ENCODE measurements around the gene CACNA1A.
A peak's percentile ranks its signal among the peaks of the same experiment; 100 is the strongest.

CACNA1A gene

DNA sequence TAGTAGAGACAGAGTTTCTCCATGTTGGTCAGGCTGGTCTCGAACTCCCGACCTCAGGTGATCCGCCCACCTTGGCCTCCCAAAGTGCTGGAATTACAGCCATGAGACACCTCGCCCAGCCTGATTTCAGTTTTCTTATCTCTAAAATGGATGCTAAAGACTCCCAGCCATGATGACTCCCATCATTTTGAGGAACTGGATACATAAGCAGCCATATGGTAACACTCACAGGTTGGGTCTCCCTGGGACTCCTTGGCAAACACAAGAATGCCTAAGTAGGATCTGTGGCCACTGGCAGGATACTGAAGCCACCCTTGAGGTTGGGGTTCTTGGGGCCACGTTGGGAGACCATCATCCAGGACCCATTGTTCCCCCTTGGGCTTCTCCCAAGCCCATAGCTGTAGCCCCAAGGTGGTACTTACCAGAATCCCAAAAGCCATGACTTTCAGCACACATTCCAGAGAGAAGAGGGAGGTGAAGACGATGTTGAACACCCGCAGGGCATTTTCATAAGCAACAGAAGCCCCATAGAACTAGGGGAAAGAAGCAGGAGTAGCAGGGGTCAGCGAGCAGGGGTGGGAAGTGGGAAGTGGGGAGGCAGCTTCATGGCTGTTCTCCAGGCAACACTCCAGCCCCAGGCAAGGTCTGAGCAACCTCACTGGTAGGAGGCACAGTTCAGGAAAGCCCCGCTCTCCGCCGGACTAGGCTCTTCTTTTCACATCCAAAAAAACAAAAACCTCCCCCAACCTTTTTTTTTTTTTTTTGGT lies 253.5 kb downstream of the CACNA1A start:
- no peak for DNase-seq (ENCODE audit: low spot score)
- in situ Hi-C loops (cut with MboI; ENCODE audit: low pct_unique_long_range_greater_than_20kb, low sequenced_read_pairs, unreplicated experiment) = loop anchor here (10.0 kb wide), 1 partner anchor 48 kb away; no protein-coding TSS in a partner anchor
- TF ChIP-seq, protein P1, sequence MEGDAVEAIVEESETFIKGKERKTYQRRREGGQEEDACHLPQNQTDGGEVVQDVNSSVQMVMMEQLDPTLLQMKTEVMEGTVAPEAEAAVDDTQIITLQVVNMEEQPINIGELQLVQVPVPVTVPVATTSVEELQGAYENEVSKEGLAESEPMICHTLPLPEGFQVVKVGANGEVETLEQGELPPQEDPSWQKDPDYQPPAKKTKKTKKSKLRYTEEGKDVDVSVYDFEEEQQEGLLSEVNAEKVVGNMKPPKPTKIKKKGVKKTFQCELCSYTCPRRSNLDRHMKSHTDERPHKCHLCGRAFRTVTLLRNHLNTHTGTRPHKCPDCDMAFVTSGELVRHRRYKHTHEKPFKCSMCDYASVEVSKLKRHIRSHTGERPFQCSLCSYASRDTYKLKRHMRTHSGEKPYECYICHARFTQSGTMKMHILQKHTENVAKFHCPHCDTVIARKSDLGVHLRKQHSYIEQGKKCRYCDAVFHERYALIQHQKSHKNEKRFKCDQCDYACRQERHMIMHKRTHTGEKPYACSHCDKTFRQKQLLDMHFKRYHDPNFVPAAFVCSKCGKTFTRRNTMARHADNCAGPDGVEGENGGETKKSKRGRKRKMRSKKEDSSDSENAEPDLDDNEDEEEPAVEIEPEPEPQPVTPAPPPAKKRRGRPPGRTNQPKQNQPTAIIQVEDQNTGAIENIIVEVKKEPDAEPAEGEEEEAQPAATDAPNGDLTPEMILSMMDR (IDR thresholded peaks at IDR 0.05; ENCODE audit: extremely low read depth, insufficient read depth, missing control alignments) = no peak

DNA sequence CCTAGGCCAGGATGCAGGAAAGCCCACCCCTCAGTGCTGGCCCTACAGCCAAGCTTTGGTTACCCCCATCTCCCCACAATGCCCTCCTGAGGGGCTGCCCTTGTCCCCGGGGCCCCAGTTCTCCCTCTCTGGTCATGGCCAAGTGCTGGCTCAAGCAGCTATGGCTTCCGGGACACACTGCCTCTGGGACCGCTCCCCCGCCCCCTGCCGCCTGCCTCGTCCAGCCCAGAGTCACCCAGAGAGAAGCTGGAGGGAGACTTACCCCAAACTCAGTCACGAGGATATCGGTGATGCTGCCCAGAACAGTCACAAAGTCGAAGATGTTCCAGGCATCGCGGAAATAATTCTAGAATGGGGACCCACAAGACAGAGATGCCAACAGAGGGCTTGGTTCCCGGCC lies 261.4 kb downstream of the CACNA1A start:
- in situ Hi-C loops (cut with MboI; ENCODE audit: low pct_unique_long_range_greater_than_20kb, low sequenced_read_pairs, unreplicated experiment) = no loop called here
- DNase-seq (ENCODE audit: low spot score) = no peak
- TF ChIP-seq, protein P1 (IDR thresholded peaks at IDR 0.05; ENCODE audit: extremely low read depth, insufficient read depth, missing control alignments) = no peak

DNA sequence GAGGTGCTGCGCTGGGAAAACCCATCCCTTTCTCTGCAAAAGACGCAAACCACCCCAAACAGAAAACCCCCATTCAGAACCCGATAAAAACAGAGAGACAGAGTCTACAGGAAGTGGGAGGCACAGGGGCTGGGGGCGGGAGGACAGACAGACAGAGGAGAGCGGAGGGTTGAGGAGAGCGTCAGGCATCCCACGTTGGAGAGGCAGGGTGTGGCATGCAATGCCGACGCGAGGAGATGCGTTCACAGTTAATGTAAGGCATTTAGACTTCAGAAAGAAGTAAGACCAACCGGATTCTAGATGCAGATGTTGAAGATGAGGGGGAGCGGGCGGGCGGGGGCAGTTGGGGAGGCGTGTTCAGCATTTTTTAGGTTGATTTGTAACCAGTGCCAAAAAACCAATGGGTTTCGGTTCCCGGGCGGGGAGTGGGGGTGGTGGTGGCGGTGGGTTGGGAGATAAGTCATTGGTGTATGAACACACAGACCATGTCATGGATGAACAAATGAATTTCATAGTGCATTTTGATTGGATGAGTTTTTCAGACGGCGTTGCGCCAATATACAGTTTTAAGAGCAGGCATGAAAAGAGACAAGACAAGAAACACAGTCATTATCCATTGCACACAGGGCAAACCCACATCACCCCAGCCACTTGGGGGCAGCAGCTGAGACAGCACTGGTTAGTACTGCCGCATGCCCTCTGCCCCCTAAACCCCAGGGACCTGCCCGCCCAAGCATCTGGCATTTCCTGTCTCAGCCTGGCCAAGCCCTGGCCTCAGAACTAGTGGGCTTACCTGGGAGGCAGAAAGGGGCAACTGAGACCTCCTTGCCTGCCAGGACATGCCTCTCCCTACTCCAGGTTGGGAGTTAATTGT lies 264.8 kb downstream of the CACNA1A start:
- in situ Hi-C loops (cut with MboI; ENCODE audit: low pct_unique_long_range_greater_than_20kb, low sequenced_read_pairs, unreplicated experiment) = no loop called here
- TF ChIP-seq, protein P1 (IDR thresholded peaks at IDR 0.05; ENCODE audit: extremely low read depth, insufficient read depth, missing control alignments) = peak; percentile 36
- peak; percentile 42 for DNase-seq (ENCODE audit: low spot score)

DNA sequence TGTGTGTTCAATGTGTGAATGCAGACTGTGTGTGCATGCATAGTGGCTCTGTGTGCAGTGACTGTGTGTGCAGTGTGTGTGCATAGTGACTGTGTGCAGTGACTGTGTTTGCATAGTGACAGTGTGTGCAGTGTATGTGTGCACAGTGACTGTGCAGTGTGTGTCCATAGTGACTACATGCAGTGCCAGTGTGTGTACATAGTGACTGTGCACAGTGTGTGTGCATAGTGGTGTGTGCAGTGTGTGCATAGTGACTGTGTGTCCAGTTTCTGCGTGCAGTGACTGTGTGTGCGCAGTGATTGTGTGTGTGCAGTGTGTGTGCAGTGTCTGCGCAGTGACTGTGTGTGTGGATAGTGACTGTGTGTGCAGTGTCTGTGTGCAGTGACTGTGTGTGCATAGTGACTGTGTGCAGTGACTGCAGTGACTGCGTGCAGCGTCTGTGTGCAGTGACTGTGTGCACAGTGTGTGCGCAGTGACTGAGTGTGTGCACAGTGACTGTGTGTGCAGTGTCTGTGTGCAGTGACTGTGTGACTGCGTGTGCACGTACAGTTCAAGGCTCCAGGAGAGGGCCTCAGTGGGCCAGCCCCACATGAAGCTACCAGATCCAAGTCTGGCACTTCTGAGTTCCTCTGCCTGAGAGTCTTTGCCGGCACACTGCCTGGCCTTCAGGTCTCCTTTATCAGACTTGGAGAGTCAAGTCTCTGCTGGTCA lies 265.8 kb downstream of the CACNA1A start:
- in situ Hi-C loops (cut with MboI; ENCODE audit: low pct_unique_long_range_greater_than_20kb, low sequenced_read_pairs, unreplicated experiment) = no loop called here
- TF ChIP-seq, protein P1 (IDR thresholded peaks at IDR 0.05; ENCODE audit: extremely low read depth, insufficient read depth, missing control alignments) = peak; percentile 3
- DNase-seq (ENCODE audit: low spot score) = no peak

DNA sequence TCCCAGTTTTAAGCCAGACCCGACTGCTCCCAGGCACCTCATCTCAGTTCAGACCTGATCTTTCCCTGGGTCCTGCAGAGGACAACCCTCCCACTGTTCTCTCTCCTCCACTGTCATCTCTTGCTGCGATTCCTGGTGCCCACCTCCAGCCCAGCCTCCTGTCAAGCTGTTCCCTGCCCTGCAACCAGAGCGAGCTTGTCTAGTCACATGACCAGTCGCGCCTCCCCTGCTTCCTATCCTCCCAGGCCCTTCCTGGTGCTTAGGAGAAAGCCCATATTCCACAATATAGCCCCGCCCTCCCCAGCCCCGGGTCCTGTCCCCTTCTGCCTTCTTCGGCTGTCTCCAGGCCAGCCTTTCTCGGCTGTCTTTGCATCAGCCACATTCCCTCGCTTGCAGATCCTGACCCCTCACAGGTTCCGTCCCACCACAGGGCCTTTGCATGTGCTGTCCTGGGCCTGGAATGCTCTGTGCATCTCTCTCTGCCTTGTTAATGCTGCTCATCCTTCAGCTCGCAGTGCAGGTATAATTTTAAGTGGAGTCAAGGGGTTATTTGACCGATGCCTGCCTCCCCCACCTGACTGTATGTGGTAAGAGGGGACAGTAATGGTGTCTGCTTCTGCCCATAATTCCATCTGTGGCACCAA lies 267.3 kb downstream of the CACNA1A start:
- TF ChIP-seq, protein P1 (IDR thresholded peaks at IDR 0.05; ENCODE audit: extremely low read depth, insufficient read depth, missing control alignments) = no peak
- in situ Hi-C loops (cut with MboI; ENCODE audit: low pct_unique_long_range_greater_than_20kb, low sequenced_read_pairs, unreplicated experiment) = no loop called here
- DNase-seq (ENCODE audit: low spot score) = no peak

DNA sequence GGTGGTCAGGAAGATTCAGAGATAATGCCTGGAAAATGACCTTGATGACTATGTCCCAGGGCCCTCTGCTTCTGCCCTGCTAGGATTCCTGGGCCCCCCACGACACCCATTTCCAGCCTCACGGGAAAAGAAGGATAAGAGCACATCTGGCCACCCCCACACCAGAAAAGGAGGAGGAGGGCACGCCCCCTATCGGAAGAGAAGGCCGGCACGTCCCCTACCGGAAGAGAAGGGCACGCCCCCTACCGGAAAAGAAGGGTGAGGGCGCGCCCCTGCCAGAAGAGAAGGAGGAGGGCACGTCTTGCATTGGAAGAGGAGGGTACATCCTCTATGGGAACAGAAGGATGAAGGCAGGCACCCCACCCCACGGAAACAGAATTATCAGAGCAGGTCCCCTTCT lies 271.8 kb downstream of the CACNA1A start:
- TF ChIP-seq, protein P1 (IDR thresholded peaks at IDR 0.05; ENCODE audit: extremely low read depth, insufficient read depth, missing control alignments) = peak; percentile 77
- DNase-seq (ENCODE audit: low spot score) = peak; percentile 88
- in situ Hi-C loops (cut with MboI; ENCODE audit: low pct_unique_long_range_greater_than_20kb, low sequenced_read_pairs, unreplicated experiment) = no loop called here

All from GM13977 (cell line).